Loucy (cell line): ENCODE measurements around the gene PLEKHA5.
A peak's percentile ranks its signal among the peaks of the same experiment; 100 is the strongest.

ENCODE experiments used
- H2AFZ ChIP-seq: fragments of 200-600 bp; sonication (generic); 2 replicates; pipeline ENCODE4 v1.6.0; 2016; ENCODE audit warnings: antibody characterized with exemption, mild to moderate bottlenecking, low read length, moderate library complexity
- H3F3A ChIP-seq: fragments of 200-600 bp; 2 replicates; pipeline ENCODE4 v1.6.0; 2016; ENCODE audit warnings: antibody characterized with exemption, low read depth, mild to moderate bottlenecking
- H3K27me3 ChIP-seq: fragments of 200-600 bp; sonication (generic); 2 replicates; pipeline ENCODE4 v1.6.1; 2014; ENCODE audit warnings: low read length, mild to moderate bottlenecking; ENCODE audit not compliant: insufficient read depth, poor library complexity, severe bottlenecking
- H3K36me3 ChIP-seq: fragments of 200-600 bp; sonication (generic); 2 replicates; pipeline ENCODE4 v1.6.1; 2016; ENCODE audit warnings: low read length; ENCODE audit not compliant: insufficient read depth
- H3K4me1 ChIP-seq: fragments of 200-600 bp; sonication (generic); 2 replicates; pipeline ENCODE4 v1.5.1; 2014; ENCODE audit warnings: low read length, mild to moderate bottlenecking; ENCODE audit not compliant: insufficient read depth, poor library complexity, severe bottlenecking
- H3K4me2 ChIP-seq: fragments of 200-600 bp; sonication (generic); 2 replicates; pipeline ENCODE4 v1.6.0; 2014; ENCODE audit warnings: antibody characterized with exemption, low read length, low read depth, mild to moderate bottlenecking; ENCODE audit not compliant: poor library complexity, severe bottlenecking
- H3K4me3 ChIP-seq: fragments of 200-600 bp; sonication (generic); 2 replicates; pipeline ENCODE4 v1.5.1; 2014; ENCODE audit warnings: low read length, mild to moderate bottlenecking, mixed read lengths; ENCODE audit not compliant: poor library complexity, severe bottlenecking
- H3K79me2 ChIP-seq: fragments of 200-600 bp; sonication (generic); 2 replicates; pipeline ENCODE4 v1.6.1; 2014; ENCODE audit warnings: low read length; ENCODE audit not compliant: insufficient read depth
- H3K9ac ChIP-seq: fragments of 200-600 bp; sonication (generic); 2 replicates; pipeline ENCODE4 v1.6.0; 2014; ENCODE audit warnings: mild to moderate bottlenecking, low read depth, low read length, moderate library complexity; ENCODE audit not compliant: poor library complexity, severe bottlenecking
- H3K9me2 ChIP-seq: fragments of 200-600 bp; sonication (generic); replicated peaks from 2 replicates; pipeline ENCODE4 v1.6.1; 2016; ENCODE audit warnings: low read depth, low read length, mixed read lengths
- H3K9me3 ChIP-seq: fragments of 200-600 bp; sonication (generic); 2 replicates; pipeline ENCODE4 v1.6.1; 2014; ENCODE audit warnings: mild to moderate bottlenecking, antibody characterized with exemption, low read length, low read depth; ENCODE audit not compliant: insufficient read depth
- H4K20me1 ChIP-seq: fragments of 200-600 bp; sonication (generic); 2 replicates; pipeline ENCODE4 v1.6.0; 2014; ENCODE audit warnings: antibody characterized with exemption, low read length, mild to moderate bottlenecking; ENCODE audit not compliant: insufficient read depth, poor library complexity, severe bottlenecking
- CTCF ChIP-seq: fragments of 200-600 bp; sonication (generic); conservative IDR thresholded peaks from 2 replicates; pipeline ENCODE4 v1.5.1; 2014; ENCODE audit warnings: mild to moderate bottlenecking, antibody characterized with exemption, low read length
- EZH2phosphoT487 ChIP-seq: fragments of 200-600 bp; IDR thresholded peaks from 2 replicates; pipeline ENCODE4 v1.6.1; 2018; ENCODE audit warnings: antibody characterized with exemption, mild to moderate bottlenecking, moderate library complexity, borderline replicate concordance

Gene PLEKHA5

GRCh38 chr12:19409376-19409775, 279.8 kb downstream of the PLEKHA5 start:
- H3K9ac ChIP-seq = no peak overlapping the region
- H3K79me2 ChIP-seq = no peaks in the 10 kb centered on the region
- no peak overlapping the region; the same call in 1 of the 2 replicates for H2AFZ ChIP-seq

GRCh38 chr12:19410211-19410610, 280.7 kb downstream of the PLEKHA5 start:
- Histone ChIP-seq H3K9ac (no peak overlapping the region), H3K9me3 (no peaks in the 10 kb centered on the region), H4K20me1 (no peaks in the 10 kb centered on the region), H3K4me3 (no peak overlapping the region), H3K36me3 (no peaks in the 10 kb centered on the region), H3K4me1 (peaks cover 7% of the 10 kb centered on the region), H3K9me2 (no peaks in the 10 kb centered on the region), H3K79me2 (no peaks in the 10 kb centered on the region), H3K27me3 (no peaks in the 10 kb centered on the region), H3K4me2 (no peak overlapping the region), H3F3A (no peaks in the 10 kb centered on the region), H2AFZ (peak overlapping the region; percentile 32; the same call in 1 of the 2 replicates)
- TF ChIP-seq EZH2phosphoT487 (no peak), CTCF (no peak)

More at GRCh38 chr12:19409376-19409775, 279.8 kb downstream of the PLEKHA5 start:
- no peaks in the 10 kb centered on the region for H4K20me1 ChIP-seq
- H3K27me3 ChIP-seq = no peaks in the 10 kb centered on the region
- H3K9me2 ChIP-seq = no peaks in the 10 kb centered on the region
- peaks cover 7% of the 10 kb centered on the region for H3K4me1 ChIP-seq
- H3K4me2 ChIP-seq = no peak overlapping the region
- no peak overlapping the region for H3K4me3 ChIP-seq
- no peaks in the 10 kb centered on the region for H3K36me3 ChIP-seq
- no peaks in the 10 kb centered on the region for H3K9me3 ChIP-seq
- TF ChIP-seq CTCF (no peak), EZH2phosphoT487 (no peak)
- H3F3A ChIP-seq = no peaks in the 10 kb centered on the region

GRCh38 chr12:19410629-19411185, 281.2 kb downstream of the PLEKHA5 start:
- no peak overlapping the region for H3K4me2 ChIP-seq
- H3K27me3 ChIP-seq = no peaks in the 10 kb centered on the region
- no peaks in the 10 kb centered on the region for H3F3A ChIP-seq
- no peak overlapping the region for H3K4me3 ChIP-seq
- no peak for TF ChIP-seq EZH2phosphoT487
- TF ChIP-seq CTCF = no peak
- no peak overlapping the region; the same call in 1 of the 2 replicates for H2AFZ ChIP-seq
- H3K79me2 ChIP-seq = no peaks in the 10 kb centered on the region
- no peaks in the 10 kb centered on the region for H3K9me2 ChIP-seq
- no peaks in the 10 kb centered on the region for H4K20me1 ChIP-seq
- no peaks in the 10 kb centered on the region for H3K9me3 ChIP-seq
- no peaks in the 10 kb centered on the region for H3K36me3 ChIP-seq
- peaks cover 7% of the 10 kb centered on the region for H3K4me1 ChIP-seq
- H3K9ac ChIP-seq = no peak overlapping the region
